NK-92 treated with Interleukin-12 subunit alpha and Interleukin-12 subunit beta, amount 100 ng/mL, for 24 hours (cell line): Measurements from ENCODE around the gene USP48.
"Not testable (repeated sequence)": the region's sequence is repeated elsewhere in the genome, so short reads cannot be mapped to it uniquely, and the experiment has no call there.

Experiments
- DNase-seq: peaks from one replicate; lab custom pipeline; 2025; lab: John Stamatoyannopoulos, UW

USP48 gene

DNA sequence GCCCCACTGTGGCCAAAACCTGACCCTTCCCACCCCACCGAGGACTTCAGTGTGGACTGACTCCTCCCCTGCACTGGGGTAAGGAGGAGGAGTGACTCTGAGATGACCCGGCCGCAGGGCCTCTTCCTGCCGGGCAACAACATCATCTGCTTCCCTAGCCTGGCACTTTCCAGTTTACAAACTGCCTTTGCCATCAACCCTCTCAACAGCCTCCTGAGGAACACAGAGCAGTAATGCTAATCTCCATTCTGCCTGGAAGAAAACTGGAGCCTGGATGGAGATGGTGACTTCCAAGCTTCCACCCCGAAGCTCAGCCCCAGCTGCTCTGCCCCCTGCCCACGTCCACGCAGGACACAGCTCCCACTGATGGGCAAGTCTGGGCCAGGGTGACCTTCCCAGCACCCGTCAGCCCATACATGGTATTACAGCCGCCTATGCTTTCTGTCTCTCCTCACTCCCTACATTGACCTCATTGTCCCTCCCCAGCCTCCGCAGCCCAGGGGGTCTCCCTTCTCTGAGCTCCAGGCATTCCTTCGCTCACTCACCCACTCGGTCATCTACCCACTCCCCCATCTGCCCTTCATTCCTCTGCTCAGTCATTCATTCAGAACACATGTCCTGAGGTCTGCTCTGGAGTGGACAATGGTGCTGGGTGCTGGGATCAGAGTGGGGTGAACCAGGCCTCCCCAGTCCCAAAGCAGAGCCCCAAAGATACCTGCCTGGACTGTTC lies 148.0 kb downstream of the USP48 start:
- DNase-seq: no peak

DNA sequence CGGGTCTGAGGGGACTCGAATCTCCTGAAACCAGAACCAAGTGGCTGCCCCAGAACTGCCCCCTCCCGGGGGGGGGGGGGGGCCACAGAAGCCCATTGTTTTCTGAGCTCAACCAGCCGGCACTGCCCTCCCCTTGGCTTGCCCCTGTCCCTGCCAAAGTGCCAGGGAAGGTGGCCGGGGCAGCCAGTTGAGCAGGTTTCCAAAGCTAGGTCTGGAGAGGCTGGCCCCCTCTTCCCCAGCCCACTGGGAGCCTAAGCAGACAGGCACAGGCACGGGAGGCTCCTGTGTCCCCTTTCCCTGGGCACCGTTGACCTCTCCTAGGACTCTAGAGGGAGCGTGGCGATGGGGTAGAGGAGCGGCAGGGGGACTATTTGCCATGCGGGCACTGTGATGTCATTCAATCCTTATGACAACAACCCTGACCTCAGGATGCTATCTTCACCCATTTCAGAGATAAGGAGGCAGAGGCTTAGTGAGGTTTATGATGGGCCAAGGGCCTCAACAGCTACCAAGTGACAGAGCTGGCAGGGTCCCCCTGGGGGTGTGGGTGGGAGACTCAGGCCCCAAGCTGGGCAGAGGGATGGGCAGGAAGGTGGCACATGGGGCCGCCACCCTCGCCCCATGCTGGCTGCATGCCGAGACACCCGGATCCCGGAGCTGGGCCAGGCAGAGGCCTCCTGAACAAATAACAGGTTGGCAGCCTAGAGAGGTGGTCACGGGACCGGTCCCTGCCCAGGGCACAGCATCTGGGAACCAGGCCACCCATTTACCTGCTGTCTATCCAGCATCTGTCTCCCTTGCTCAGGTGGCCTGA lies 148.8 kb downstream of the USP48 start:
- no peak for DNase-seq

DNA sequence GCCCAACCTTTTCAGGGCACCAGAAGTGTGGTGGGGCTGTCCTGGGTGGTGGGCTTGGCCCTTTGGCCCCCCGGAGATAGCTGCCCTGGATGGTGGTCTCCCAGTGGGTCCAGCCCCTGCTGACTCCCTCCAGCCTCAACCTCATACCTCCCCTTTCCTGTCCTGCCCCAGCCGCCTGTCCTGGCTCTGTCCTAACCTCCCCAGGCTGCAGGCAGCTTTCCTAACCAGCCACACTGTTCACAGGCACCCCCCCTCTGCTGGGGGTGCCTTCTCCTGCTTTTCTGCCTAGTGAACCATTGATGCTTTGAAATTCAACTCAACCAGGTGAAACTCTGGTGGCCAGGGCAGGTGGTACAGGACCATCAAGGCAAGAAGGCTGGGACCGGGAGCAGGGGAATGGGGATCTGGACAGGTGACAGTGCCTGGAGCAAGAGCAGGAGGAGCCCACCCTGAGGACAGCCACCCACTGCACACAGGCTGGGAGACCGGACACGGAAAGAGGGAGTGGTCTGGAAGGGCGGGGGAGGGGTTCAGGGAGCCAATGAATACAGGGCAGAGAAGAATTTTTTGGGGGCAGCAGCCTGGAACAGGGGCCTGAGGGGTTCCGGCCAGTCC lies 149.7 kb downstream of the USP48 start:
- no peak for DNase-seq

DNA sequence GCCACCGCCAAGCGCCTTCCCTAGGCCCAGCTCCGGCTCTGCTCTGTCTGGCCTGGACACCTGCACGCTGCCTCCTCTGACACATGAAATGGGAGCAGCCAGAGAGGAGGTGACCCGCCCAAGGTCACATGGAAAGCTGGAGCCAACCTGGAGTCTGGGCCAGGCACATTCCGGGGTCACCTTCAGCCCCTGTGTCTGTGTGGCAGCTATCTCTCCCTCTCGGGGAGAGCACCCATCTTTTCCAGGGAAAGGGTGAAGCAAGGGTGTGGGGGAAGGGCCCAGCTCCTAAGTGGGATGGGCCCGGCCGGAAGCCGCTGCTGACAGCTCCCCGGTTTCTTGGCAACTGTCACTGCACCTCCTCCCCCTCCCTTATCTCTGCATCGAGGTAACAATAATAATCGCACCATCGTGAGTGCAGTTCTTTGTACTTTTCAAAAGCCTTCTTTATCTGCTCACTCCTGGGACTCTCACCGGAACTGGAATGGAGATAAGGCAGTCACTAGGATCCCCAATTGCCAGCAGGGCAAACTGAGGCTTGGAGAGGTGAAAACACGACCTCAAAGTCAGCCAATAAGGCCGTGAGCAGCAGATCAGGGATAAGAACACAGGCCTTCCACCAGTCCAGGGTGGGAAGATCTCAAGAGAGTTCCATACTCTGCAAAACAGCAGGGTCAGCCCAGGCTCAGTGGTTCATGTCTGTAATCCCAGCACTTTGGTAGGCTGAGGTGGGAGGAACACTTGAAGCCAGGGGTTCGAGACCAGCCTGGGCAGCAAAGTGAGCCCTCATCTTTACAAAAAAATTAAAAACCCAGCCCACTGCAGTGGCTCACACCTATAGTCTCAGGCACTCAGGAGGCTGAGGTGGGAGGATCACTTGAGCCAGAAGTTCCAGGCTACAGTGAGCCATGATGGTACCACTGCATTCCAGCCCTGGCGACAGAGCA lies 150.7 kb downstream of the USP48 start:
- no peak for DNase-seq

DNA sequence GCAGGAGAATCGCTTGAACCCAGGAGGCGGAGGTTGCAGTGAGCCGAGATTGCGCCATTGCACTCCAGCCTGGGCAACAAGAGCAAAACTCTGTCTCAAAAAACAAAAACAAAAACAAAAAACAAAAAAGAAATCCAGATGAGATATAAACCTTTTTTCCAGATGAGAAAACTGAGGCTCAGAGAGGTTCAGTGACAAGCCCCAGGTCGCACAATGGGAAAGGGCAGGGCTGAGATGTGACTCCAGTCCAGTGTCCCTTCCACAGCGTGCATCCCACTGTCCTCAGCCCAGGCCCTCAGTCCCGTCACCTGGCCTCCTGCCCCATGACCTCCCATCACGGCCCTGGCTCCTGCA lies 151.4 kb downstream of the USP48 start:
- DNase-seq: not testable (repeated sequence)

DNA sequence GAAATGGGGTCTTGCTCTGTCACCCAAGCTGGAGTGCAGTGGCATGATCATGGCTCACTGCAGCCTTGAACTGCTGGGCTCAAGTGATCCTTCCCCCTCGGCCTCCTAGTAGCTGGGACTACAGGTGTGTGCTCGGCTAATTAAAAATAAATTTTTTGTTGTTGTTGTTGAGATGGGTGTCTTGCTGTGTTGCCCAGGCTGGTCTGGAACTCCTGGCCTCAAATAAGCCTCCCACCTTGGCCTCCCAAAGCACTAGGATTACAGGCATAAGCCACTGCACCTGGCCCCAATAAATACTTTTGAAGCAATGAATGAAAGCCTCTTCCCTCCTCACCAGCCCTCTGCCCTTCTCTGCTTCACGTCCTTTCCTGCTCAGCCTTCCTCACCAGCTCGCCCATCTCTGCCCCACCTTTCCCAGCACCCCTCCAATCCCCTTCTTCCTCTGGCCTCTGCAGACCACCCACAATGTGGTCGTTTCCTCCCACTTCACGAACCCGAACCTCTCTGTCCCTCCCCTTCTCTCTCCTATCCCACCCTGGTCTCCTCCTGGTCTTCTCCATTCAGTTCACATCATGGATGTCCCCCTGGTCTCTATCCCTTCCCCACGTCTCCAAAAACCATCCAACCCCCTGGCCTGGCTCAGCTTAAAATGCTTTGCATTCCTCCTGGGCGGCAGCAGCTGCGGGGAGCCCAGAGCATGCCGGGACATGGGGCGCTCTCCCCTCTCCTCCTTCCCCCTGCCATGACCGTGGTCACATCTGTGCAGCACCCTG lies 152.2 kb downstream of the USP48 start:
- no peak for DNase-seq

DNA sequence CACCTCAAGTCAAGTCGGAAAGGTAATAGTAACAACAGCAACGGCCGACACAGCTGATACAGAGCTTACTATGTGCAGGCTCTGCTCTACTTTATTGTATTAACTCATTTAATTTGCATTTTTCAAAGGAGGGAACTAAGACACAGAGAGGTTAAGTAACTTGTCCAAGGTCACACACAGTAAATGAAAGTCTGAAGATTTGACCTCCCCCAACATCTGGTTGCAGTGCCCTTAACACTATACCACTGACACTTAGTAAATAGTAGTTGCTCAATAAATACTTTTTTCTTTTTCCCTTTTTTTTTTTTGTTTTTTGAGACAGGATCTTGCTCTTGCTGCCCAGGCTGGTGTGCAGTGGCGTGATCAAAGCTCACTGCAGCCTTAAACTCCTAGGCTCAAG lies 153.0 kb downstream of the USP48 start:
- no peak for DNase-seq

DNA sequence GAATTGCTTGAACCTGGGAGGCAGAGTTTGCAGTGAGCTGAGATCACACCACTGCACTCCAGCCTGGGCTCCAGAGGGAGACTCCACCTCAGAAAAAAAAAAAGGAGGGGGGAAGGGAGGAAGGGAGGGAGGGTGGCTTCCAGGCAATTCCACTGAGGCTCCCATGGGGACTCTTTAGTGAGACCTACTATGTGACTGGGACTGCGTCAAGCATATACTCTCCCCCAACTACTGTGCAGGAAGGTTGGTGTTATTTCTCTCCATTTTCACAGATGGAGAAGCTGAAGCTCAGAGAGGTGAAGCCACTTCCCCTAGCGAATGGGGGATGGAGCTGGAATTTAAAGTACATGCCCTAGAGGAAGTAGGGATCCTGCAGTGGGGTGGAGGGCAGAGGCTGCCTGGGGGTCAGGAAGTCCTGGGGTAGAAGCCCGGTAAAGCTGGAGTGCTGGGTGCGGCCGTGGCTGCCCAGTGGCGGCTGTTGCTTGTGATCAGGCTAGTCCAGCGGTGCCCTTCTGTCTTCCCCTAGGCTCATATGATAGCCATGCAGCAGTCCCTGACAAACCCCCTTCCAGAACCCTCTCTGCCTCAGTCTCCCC lies 154.1 kb downstream of the USP48 start:
- no peak for DNase-seq
